Lower leg skin (tissue), 4 donors: ENCODE results near the gene NDST1. TPM values are rescaled to one million over a fixed set of nuclear protein-coding genes. Genes with fewer than 3 reads are reported as not detected.

ENCODE experiments used
- DNase-seq, 2 donors: peaks; one replicate each; pipeline ENCODE4 v3.0.0-alpha.2; 2019; ENCODE audit warnings: low spot score in 2 of 2
- H3K4me3 ChIP-seq: fragments of 200-600 bp; sonication (generic); 2 replicates; pipeline ENCODE4 v1.5.1; 2017; ENCODE audit warnings: mild to moderate bottlenecking, low read depth; ENCODE audit not compliant: poor library complexity, severe bottlenecking
- POLR2A ChIP-seq, 2 donors: fragments of 450-650 bp; IDR thresholded peaks; one replicate each; pipeline ENCODE4 v1.6.1; 2016 to 2017; ENCODE audit warnings: antibody characterized with exemption in 2 of 2, mild to moderate bottlenecking in 1 of 2, moderate library complexity in 1 of 2
- WGBS, 2 donors: methylation state at CpG; one replicate each; pipeline ENCODE4 v1.1.5; 2018; 5-methylcytosine and 5-hydroxymethylcytosine counted together
- intact Hi-C: fragments of 100-400 bp; cut with DNase I; formaldehyde crosslinking; loops from one replicate; pipeline ENCODE4 v1.15.0; 2023; ENCODE audit warnings: low total_unique reads
- total RNA-seq, 4 donors: library from RNA; depleted of rRNA; stranded (reverse); fragments of >200 nt; gene quantifications; one replicate each; pipeline ENCODE4 v1.1.0, GENCODE V29; 2016
- TF ChIP-seq, protein P1 (sequence below), 3 donors: fragments of 450-650 bp; IDR thresholded peaks; one replicate each; pipeline ENCODE4 v1.5.1; 2016; ENCODE audit warnings: antibody characterized with exemption in 3 of 3, mild to moderate bottlenecking in 3 of 3, moderate library complexity in 2 of 3

Gene NDST1
- total RNA-seq, 4 donors from 2014 or later: 62.9 to 127 (median 115) TPM

GRCh38 chr5:150604894-150605440 is 97.0 kb downstream of the NDST1 start:
- no peak overlapping the region for H3K4me3 ChIP-seq
- TF ChIP-seq, protein P1, sequence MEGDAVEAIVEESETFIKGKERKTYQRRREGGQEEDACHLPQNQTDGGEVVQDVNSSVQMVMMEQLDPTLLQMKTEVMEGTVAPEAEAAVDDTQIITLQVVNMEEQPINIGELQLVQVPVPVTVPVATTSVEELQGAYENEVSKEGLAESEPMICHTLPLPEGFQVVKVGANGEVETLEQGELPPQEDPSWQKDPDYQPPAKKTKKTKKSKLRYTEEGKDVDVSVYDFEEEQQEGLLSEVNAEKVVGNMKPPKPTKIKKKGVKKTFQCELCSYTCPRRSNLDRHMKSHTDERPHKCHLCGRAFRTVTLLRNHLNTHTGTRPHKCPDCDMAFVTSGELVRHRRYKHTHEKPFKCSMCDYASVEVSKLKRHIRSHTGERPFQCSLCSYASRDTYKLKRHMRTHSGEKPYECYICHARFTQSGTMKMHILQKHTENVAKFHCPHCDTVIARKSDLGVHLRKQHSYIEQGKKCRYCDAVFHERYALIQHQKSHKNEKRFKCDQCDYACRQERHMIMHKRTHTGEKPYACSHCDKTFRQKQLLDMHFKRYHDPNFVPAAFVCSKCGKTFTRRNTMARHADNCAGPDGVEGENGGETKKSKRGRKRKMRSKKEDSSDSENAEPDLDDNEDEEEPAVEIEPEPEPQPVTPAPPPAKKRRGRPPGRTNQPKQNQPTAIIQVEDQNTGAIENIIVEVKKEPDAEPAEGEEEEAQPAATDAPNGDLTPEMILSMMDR (IDR thresholded peaks at IDR 0.05): no peak
- TF ChIP-seq POLR2A (IDR thresholded peaks at IDR 0.05): no peak
- DNase-seq: no peak
- WGBS, 2 donors: 95 to 97% methylated on average over 6 of the region's 6 CpGs
- intact Hi-C loops: no loop called here

DNA sequence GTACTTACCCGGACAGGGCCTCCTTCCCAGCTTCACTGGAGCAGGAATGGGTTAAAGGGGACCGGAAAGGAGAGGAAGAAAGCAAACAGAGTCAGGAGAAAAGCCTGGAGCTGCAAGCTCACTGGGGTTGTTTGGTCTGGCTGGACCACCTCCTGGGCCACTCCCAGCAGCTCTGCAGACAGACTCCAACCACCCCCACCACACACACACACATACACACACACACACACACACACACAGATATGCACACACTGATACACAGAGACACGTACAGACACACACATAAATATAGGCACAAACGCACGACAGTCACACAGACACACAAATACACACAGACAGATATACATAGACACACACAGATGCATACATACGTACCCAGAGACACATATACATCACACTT is 97.6 kb downstream of the NDST1 start:
- DNase-seq: no peak
- TF ChIP-seq, protein P1 (IDR thresholded peaks at IDR 0.05): no peak
- no peak for TF ChIP-seq POLR2A (IDR thresholded peaks at IDR 0.05)
- intact Hi-C loops: no loop called here
- no peak overlapping the region for H3K4me3 ChIP-seq
- 76 to 85% methylated on average over 6 of the region's 6 CpGs for WGBS, 2 donors

DNA sequence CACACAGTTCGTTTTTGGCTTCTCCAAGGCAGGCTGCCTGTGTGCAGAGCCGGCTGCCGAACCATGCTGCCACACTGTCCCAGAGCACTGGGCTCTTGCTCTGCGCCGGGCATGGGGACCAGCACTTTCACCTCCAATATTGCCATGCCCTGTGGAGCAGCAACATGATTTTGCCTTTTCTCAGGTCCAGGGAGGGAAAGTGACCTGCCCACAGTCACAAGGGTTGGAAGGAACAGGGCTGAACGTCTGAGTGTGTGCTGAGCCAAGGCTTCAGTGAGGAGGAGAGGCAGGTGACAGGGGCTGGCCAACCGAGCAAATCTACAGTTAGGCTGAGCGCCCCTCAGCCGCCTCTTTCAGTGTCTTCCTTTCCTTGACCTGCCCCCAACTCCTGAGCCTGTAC is 98.5 kb downstream of the NDST1 start:
- 77 to 83% methylated on average over 9 of the region's 9 CpGs for WGBS, 2 donors
- H3K4me3 ChIP-seq: no peak overlapping the region
- TF ChIP-seq POLR2A (IDR thresholded peaks at IDR 0.05): no peak
- TF ChIP-seq, protein P1 (IDR thresholded peaks at IDR 0.05): no peak
- intact Hi-C loops: no loop called here
- DNase-seq: no peak

DNA sequence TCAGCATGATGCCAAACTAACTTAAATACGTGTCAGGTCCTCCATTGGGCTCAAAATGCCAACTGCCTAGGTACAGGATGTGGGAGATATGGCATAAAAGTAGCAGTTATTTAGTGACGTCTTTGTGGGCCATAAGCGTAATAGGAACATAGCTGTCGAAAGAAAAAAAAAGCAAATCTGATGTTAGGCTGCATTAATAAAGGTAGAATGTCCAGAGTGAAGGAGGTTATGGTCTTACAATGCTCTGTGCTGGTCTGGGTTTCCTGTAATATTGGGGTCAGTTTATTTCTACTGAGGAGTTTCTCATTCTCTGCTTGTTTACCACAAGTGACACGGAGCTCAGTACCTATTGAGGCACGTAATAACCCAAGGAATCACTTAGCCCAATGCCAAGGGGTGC is 99.2 kb downstream of the NDST1 start:
- DNase-seq: no peak
- H3K4me3 ChIP-seq: no peak overlapping the region
- intact Hi-C loops: no loop called here
- TF ChIP-seq POLR2A (IDR thresholded peaks at IDR 0.05): no peak
- TF ChIP-seq, protein P1 (IDR thresholded peaks at IDR 0.05): no peak
- WGBS, 2 donors: 87 to 89% methylated on average over 6 of the region's 6 CpGs

Other genes starting within 250 kb of the NDST1 start
- under 1 TPM in 1 of 4 donors, not detected in 3; 0.23 TPM for gene CAMK2A, start 218.4 kb upstream of the NDST1 start, total RNA-seq
- 1 to 10 TPM; 1.6 to 4.5 (median 2.6) TPM for gene ARSI, start 205.2 kb upstream of the NDST1 start, total RNA-seq
- gene TCOF1, start 150.4 kb upstream of the NDST1 start, total RNA-seq: 10 to 100 TPM; 30.6 to 35.0 (median 32.2) TPM
- 100 to 1,000 TPM; 500 to 762 (median 613) TPM for gene CD74, start 95.2 kb upstream of the NDST1 start, total RNA-seq
- 1,000 to 10,000 TPM; 2,497 to 4,490 (median 3,854) TPM for gene RPS14, start 58.4 kb upstream of the NDST1 start, total RNA-seq
- 1 to 10 TPM; 3.8 to 8.5 (median 4.2) TPM for gene SYNPO, start 132.5 kb downstream of the NDST1 start, total RNA-seq
- under 1 TPM in 1 of 4 donors, not detected in 3; 0.10 TPM for gene MYOZ3, start 153.1 kb downstream of the NDST1 start, total RNA-seq
- gene RBM22, start 192.9 kb downstream of the NDST1 start, total RNA-seq: 10 to 100 TPM; 27.6 to 38.6 (median 35.9) TPM